BLaER1 treated with 17β-estradiol and CSF1 and Interleukin-3, amounts not matched to agents 10 nM and 100 nM (cell line): ENCODE measurements around the gene ZNF581.

ENCODE experiments used
- H3K27ac ChIP-seq, 11 experiments: shearing (Covaris generic); formaldehyde crosslinking; 2 replicates each; pipeline ENCODE4 v1.8.1; 2022
- H3K27me3 ChIP-seq, 11 experiments: shearing (Covaris generic); formaldehyde crosslinking; 2 replicates each; pipeline ENCODE4 v1.8.1; 2022
- H3K36me3 ChIP-seq, 11 experiments: shearing (Covaris generic); formaldehyde crosslinking; 2 replicates each; pipeline ENCODE4 v1.8.1; 2022
- H3K4me1 ChIP-seq, 10 experiments: shearing (Covaris generic); formaldehyde crosslinking; 2 replicates each; pipeline ENCODE4 v1.8.1; 2022
- H3K4me2 ChIP-seq, 11 experiments: shearing (Covaris generic); formaldehyde crosslinking; 2 replicates each; pipeline ENCODE4 v1.8.1; 2022
- H3K4me3 ChIP-seq, 10 experiments: shearing (Covaris generic); formaldehyde crosslinking; 2 replicates each; pipeline ENCODE4 v1.8.1; 2022
- H3K9ac ChIP-seq, 11 experiments: shearing (Covaris generic); formaldehyde crosslinking; 2 replicates each; pipeline ENCODE4 v1.8.1; 2022
- H3K9me3 ChIP-seq, 11 experiments: shearing (Covaris generic); formaldehyde crosslinking; replicated peaks in 1 of 11; 2 replicates each; pipeline ENCODE4 v1.8.1; 2022
- H4K20me1 ChIP-seq, 11 experiments: shearing (Covaris generic); formaldehyde crosslinking; 2 replicates each; pipeline ENCODE4 v1.8.1; 2022
- Cebpa-rat ChIP-seq, 11 experiments: shearing (Covaris generic); IDR thresholded peaks; 2 replicates each; pipeline ENCODE4 v1.8.1; 2022

The ZNF581 gene, protein sequence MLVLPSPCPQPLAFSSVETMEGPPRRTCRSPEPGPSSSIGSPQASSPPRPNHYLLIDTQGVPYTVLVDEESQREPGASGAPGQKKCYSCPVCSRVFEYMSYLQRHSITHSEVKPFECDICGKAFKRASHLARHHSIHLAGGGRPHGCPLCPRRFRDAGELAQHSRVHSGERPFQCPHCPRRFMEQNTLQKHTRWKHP

DNA sequence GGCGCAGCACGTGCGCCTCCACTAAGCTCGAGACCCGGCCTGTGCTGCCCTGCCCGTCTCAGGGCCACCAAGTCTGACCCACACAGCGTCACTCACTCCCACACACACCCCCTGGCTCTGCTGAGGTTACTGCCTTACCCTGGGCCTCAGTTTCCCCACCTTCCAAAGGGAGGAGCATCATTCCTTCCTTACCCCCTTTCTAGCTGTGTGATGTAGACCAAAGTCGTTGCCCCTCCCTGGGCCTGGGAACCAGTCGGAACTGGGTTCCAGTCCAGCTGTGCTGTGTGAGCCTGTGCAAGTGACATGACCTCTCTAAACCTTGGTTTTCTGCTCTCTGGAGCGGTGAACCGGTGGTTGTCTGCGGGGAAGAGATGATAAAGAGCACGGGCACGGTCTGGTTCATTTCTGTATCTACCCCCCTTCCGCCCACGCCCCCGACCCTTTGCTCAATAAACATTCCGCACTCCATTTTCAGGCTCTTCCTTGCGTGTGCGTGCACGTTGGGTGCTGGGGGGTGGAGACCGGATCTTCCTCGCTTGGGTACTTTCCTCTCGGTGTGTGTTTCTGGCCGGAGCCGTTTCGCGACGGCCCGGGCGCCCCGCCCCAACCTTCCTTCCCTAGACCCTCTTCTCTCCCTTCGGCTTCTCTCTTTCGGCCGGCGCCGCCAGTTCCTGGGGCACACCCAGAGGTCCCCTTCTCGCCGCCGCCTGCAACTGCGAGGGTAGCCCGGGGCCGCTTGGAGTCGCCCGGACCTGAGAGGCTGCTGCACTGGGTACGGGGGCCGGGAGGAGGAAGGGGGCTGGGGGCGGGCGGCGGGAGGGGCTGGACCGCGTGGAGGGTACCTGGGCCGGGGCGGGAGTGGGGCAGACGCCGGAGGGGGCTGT lies at the start of gene ZNF581:
Gene ZNF581 (plus strand): TSS at position 647 of the 884 bp plus-strand sequence. CDS start 923 bp downstream, outside the sequence.
- Histone ChIP-seq H3K9me3 (no peaks in the 10 kb centered on the region), H3K4me3 (peak within 1 kb of the TSS; percentile 78 to 91 (median 87)), H3K27me3 (no peaks in the 10 kb centered on the region), H3K4me1 (peaks cover 61 to 75% (median 68%) of the 10 kb centered on the region in 10 experiments), H3K27ac (peak within 1 kb of the TSS; percentile 50 to 92 (median 86); a peak in 21 of 22 replicates), H4K20me1 (peaks cover 0 to 46% (median 23%) of the 10 kb centered on the region in 11 experiments; a peak in 16 of 22 replicates), H3K36me3 (peaks cover 20 to 35% (median 27%) of the 10 kb centered on the region in 11 experiments), H3K4me2 (peak within 1 kb of the TSS; percentile 95 to 100 (median 100)), H3K9ac (peak within 1 kb of the TSS; percentile 83 to 97 (median 89))
- TF ChIP-seq Cebpa-rat (IDR thresholded peaks at IDR 0.05): peak in 1 of 11 experiments; percentile 47; a peak in 1 of 22 replicates

DNA sequence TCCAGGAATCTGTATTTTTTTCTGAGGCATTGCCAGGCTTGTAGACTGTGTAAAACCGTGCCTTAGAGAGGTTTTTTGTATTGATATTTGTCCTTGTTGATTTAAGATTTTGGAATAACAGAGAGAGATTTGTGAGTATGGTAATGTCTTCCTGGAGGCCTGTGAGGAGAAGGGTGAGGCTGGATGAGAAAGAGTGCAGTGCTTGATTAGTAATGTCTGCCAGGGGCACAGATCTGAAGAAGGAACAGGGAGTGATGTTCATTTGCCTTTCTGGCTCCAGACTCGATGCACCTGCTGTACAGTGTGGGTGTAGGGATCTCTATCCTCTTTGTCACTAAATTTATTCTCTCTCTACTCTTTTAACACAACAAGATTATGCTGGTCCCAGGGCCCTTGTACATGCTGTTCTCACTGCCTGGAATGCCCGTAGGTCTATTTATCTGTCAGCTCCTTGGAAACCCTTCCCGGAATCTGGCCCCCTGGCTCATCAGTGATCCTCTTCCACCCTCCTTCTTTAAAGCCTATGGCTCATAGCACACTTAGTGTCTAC lies 48.4 kb upstream of the ZNF581 start:
- Histone ChIP-seq H3K4me2 (no peak overlapping the region), H3K27me3 (no peaks in the 10 kb centered on the region), H3K9me3 (peaks cover 0 to 18% (median 14%) of the 10 kb centered on the region in 11 experiments; a peak in 17 of 22 replicates), H4K20me1 (peaks cover 0 to 10% (median 0%) of the 10 kb centered on the region in 11 experiments; a peak in 2 of 22 replicates), H3K9ac (no peak overlapping the region), H3K4me1 (peaks cover 0 to 10% (median 9%) of the 10 kb centered on the region in 10 experiments; a peak in 14 of 20 replicates), H3K4me3 (no peak overlapping the region), H3K27ac (no peak overlapping the region), H3K36me3 (peaks cover 58 to 73% (median 64%) of the 10 kb centered on the region in 11 experiments)
- no peak for TF ChIP-seq Cebpa-rat (IDR thresholded peaks at IDR 0.05)

DNA sequence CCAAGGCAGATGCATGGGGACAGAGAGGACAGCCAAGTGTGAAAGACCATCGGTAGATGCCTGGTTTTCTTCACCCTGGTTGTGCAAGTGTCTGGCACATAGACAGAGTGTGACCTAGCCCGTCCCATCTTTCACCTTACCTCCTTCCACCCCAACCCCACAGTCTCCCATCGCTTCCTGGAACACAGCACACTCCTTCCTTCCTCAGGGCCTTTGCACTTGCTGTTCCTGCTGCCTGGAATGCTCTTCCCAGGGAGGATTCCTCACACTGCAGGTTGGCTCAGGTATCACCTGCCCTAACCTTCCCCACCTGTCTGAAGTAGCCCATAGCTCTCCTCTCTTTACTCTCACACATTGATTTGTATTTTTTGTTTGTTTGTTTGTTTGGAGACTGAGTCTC lies 47.1 kb upstream of the ZNF581 start:
- no peak overlapping the region for H3K27ac ChIP-seq
- peaks cover 58 to 69% (median 64%) of the 10 kb centered on the region in 11 experiments for H3K36me3 ChIP-seq
- H4K20me1 ChIP-seq: peaks cover 0 to 10% (median 0%) of the 10 kb centered on the region in 11 experiments; a peak in 2 of 22 replicates
- no peak for TF ChIP-seq Cebpa-rat (IDR thresholded peaks at IDR 0.05)
- peaks cover 0 to 18% (median 14%) of the 10 kb centered on the region in 11 experiments; a peak in 17 of 22 replicates for H3K9me3 ChIP-seq
- no peak overlapping the region for H3K9ac ChIP-seq
- peaks cover 6 to 17% (median 16%) of the 10 kb centered on the region in 10 experiments for H3K4me1 ChIP-seq
- H3K27me3 ChIP-seq: no peaks in the 10 kb centered on the region
- no peak overlapping the region for H3K4me2 ChIP-seq
- H3K4me3 ChIP-seq: no peak overlapping the region

DNA sequence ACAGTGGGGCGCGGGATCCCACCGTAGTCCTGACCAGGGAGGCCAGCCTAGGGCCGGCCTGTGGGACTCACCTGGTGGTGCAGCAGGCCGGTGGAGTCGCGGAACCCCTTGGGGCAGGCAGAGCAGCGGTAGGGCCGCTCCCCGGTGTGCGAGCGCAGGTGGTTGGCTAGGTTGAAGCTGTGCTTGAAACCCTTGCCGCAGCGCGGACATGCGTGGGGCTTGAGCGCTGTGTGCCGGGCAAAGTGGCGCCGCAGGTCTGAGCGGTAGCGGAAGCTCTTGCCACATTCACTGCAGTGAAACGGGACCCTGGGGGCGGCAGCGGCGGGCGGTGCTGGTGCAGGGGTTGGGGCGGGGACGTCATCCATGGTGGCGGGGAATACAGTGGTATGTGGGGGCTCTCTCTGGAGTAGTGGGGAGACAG lies 45.9 kb upstream of the ZNF581 start:
- Histone ChIP-seq H3K4me3 (no peak overlapping the region), H3K27me3 (no peaks in the 10 kb centered on the region), H3K9ac (no peak overlapping the region), H3K9me3 (peaks cover 0 to 18% (median 14%) of the 10 kb centered on the region in 11 experiments; a peak in 17 of 22 replicates), H3K27ac (no peak overlapping the region), H3K36me3 (peaks cover 50 to 62% (median 59%) of the 10 kb centered on the region in 11 experiments), H3K4me1 (peaks cover 18 to 29% (median 21%) of the 10 kb centered on the region in 10 experiments), H3K4me2 (peak overlapping the region in 1 of 11 experiments; percentile 53; a peak in 1 of 22 replicates), H4K20me1 (peaks cover 0 to 8% (median 0%) of the 10 kb centered on the region in 11 experiments; a peak in 2 of 22 replicates)
- no peak for TF ChIP-seq Cebpa-rat (IDR thresholded peaks at IDR 0.05)

DNA sequence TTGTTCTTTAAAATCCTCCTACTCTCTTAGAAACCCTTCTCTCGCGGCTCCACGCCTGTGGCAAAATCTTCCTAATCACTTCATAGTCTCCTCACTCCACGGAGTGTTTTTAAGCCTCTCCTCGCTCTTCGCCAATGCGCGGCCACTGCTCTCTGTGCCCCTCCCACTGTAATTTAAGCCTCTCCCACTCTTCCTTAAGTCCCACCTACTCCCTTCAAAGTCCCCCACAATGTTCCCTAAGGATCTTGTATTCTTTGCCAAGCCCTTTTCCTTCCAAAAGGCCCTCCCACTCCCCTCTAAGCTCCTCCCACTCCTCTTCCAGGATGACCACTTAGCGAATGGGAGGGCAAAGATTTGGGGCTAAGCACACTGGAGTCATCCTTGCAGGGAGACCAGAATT lies 45.4 kb upstream of the ZNF581 start:
- H3K36me3 ChIP-seq: peaks cover 47 to 61% (median 59%) of the 10 kb centered on the region in 11 experiments
- H4K20me1 ChIP-seq: peaks cover 0 to 8% (median 0%) of the 10 kb centered on the region in 11 experiments; a peak in 1 of 22 replicates
- no peak overlapping the region for H3K27ac ChIP-seq
- 0 out of 22 replicates have a peak overlapping the region, but pooled peaks of 1 of the 11 experiments have one; percentile 9 for H3K9ac ChIP-seq
- H3K27me3 ChIP-seq: no peaks in the 10 kb centered on the region
- peaks cover 0 to 18% (median 14%) of the 10 kb centered on the region in 11 experiments; a peak in 17 of 22 replicates for H3K9me3 ChIP-seq
- H3K4me3 ChIP-seq: 0 out of 20 replicates have a peak overlapping the region, but pooled peaks of 1 of the 10 experiments have one; percentile 72
- peak overlapping the region in 10 of 11 experiments; percentile 24 to 53 (median 41); a peak in 16 of 22 replicates for H3K4me2 ChIP-seq
- peaks cover 18 to 34% (median 23%) of the 10 kb centered on the region in 10 experiments for H3K4me1 ChIP-seq
- TF ChIP-seq Cebpa-rat (IDR thresholded peaks at IDR 0.05): no peak

DNA sequence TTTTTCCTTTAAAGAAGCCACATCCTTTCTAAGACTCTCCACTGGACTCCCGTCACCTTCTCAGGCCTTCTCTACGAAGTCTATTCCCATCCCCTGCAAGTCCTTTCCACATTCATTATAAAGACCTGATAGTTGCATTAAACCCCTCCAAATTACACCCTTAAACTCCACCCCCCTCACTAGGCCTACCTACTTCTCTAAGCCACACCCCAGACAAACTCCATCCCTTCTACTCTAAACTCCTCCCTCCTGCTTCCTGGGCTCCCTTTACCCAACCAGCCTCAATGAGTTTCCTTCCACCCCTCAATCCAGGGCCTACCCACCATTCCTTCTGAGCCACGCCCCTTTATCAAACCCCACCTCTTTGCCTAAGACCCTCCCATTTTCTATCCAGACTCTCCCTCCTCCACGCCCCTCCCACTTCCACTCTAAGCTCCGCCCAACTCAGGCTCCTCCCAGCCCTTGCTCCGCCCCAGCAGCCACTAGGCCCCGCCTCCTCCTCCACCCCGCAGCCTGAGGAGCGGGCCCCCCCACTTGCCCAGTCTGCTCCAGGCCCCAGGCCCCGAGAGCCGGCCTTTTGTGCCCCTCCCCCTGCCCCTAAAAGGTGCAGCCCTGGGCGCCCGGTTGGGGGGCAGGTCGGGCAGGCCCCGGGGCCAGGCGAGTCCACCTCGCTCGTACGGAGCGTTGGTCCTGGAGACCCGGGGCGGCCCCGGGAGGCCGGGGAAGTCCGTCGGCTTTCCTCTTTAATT lies 44.6 kb upstream of the ZNF581 start:
- no peak for TF ChIP-seq Cebpa-rat (IDR thresholded peaks at IDR 0.05)
- H3K9ac ChIP-seq: peak overlapping the region; percentile 92 to 97 (median 94)
- peaks cover 20 to 42% (median 31%) of the 10 kb centered on the region in 10 experiments for H3K4me1 ChIP-seq
- peak overlapping the region; percentile 29 to 66 (median 46); a peak in 21 of 22 replicates for H3K4me2 ChIP-seq
- H4K20me1 ChIP-seq: peaks cover 0 to 8% (median 0%) of the 10 kb centered on the region in 11 experiments; a peak in 1 of 22 replicates
- peaks cover 0 to 22% (median 14%) of the 10 kb centered on the region in 11 experiments; a peak in 17 of 22 replicates for H3K9me3 ChIP-seq
- H3K4me3 ChIP-seq: peak overlapping the region; percentile 64 to 79 (median 70)
- peak overlapping the region; percentile 95 to 99 (median 97) for H3K27ac ChIP-seq
- no peaks in the 10 kb centered on the region for H3K27me3 ChIP-seq
- H3K36me3 ChIP-seq: peaks cover 39 to 57% (median 52%) of the 10 kb centered on the region in 11 experiments

DNA sequence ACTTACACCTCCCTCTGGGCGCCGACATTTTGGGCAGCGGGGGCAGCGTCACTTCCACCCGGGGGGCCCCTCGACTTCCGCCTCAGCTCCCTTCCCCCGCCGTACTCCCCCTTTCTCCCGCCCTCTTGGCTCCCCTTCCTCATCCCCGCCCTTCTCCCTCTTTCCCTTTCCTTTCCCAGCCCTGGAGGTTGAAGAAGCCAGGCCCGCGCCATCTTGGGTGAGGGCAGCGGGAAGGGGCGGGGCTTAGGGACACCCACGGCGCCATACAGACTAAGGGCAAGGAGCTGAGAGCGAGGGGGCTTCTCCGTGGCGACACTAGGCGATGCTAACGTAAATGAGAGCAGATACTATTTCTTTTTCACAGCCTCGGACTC lies 44.0 kb upstream of the ZNF581 start, which contains the start of gene FIZ1:
Gene FIZ1 (minus strand): TSS at position 50 of the 374 bp plus-strand sequence. CDS start 1,652 bp downstream, outside the sequence.
- peak within 1 kb of the TSS; percentile 95 to 99 (median 97) for H3K27ac ChIP-seq
- no peak for TF ChIP-seq Cebpa-rat (IDR thresholded peaks at IDR 0.05)
- H3K4me2 ChIP-seq: peak within 1 kb of the TSS; percentile 75 to 96 (median 87)
- peaks cover 0 to 22% (median 14%) of the 10 kb centered on the region in 11 experiments; a peak in 17 of 22 replicates for H3K9me3 ChIP-seq
- H4K20me1 ChIP-seq: peaks cover 0 to 8% (median 0%) of the 10 kb centered on the region in 11 experiments; a peak in 1 of 22 replicates
- peak within 1 kb of the TSS; percentile 92 to 97 (median 94) for H3K9ac ChIP-seq
- no peaks in the 10 kb centered on the region for H3K27me3 ChIP-seq
- H3K4me1 ChIP-seq: peaks cover 26 to 48% (median 36%) of the 10 kb centered on the region in 10 experiments
- peak within 1 kb of the TSS; percentile 64 to 79 (median 70) for H3K4me3 ChIP-seq
- peaks cover 36 to 54% (median 48%) of the 10 kb centered on the region in 11 experiments for H3K36me3 ChIP-seq
